NCI-H510A treated with DMSO at 0.1 percent for 48 hours (cell line): Measurements from ENCODE around the gene OSTM1.

Source experiments
- DNase-seq: peaks from one replicate; lab custom pipeline; 2025; lab: John Stamatoyannopoulos, UW

OSTM1 gene

GRCh38 chr6:108102965-108103364 is 28.4 kb upstream of the OSTM1 start:
- DNase-seq = no peak

GRCh38 chr6:108100003-108100402 is 25.5 kb upstream of the OSTM1 start:
- DNase-seq = no peak

- DNase-seq = no peak
Measured at GRCh38 chr6:108097882-108098281, 23.3 kb upstream of the OSTM1 start.

GRCh38 chr6:108093781-108094300 is 19.3 kb upstream of the OSTM1 start:
- no peak for DNase-seq

- DNase-seq = no peak
Measured at GRCh38 chr6:108091288-108091687, 16.7 kb upstream of the OSTM1 start.

GRCh38 chr6:108083349-108083748 is 8.8 kb upstream of the OSTM1 start:
- DNase-seq = no peak

- no peak for DNase-seq
Measured at GRCh38 chr6:108082539-108082938, 8.0 kb upstream of the OSTM1 start.

- DNase-seq = no peak
Measured at GRCh38 chr6:108080010-108080780, 5.7 kb upstream of the OSTM1 start.

- DNase-seq = no peak
Measured at GRCh38 chr6:108078191-108078590, 3.6 kb upstream of the OSTM1 start.

GRCh38 chr6:108074057-108074358 is 533 bp downstream of the OSTM1 start:
- no peak for DNase-seq

- no peak for DNase-seq
Measured at GRCh38 chr6:108071736-108072276, 2.7 kb downstream of the OSTM1 start.

- no peak for DNase-seq
Measured at GRCh38 chr6:108068618-108069017, 5.9 kb downstream of the OSTM1 start.

- no peak for DNase-seq
Measured at GRCh38 chr6:108068182-108068581, 6.4 kb downstream of the OSTM1 start.

GRCh38 chr6:108052706-108053105 is 21.8 kb downstream of the OSTM1 start:
- DNase-seq = no peak

GRCh38 chr6:108051481-108051880 is 23.1 kb downstream of the OSTM1 start:
- no peak for DNase-seq

- DNase-seq = no peak
Measured at GRCh38 chr6:108039681-108040080, 34.9 kb downstream of the OSTM1 start.

- no peak for DNase-seq
Measured at GRCh38 chr6:108036884-108037283, 37.7 kb downstream of the OSTM1 start.

GRCh38 chr6:108031968-108032367 is 42.6 kb downstream of the OSTM1 start:
- DNase-seq = no peak

- DNase-seq = no peak
Measured at GRCh38 chr6:108030211-108030610, 44.3 kb downstream of the OSTM1 start.

- DNase-seq = no peak
Measured at GRCh38 chr6:108029226-108029921, 45.2 kb downstream of the OSTM1 start.

GRCh38 chr6:108027594-108027993 is 46.9 kb downstream of the OSTM1 start:
- DNase-seq = no peak

GRCh38 chr6:108027056-108027455 is 47.5 kb downstream of the OSTM1 start:
- DNase-seq = no peak

GRCh38 chr6:108024427-108025073 is 50.0 kb downstream of the OSTM1 start:
- no peak for DNase-seq
